CD8-positive, alpha-beta memory T cell (primary cell): ENCODE measurements around the gene RBMS3. TPM values are rescaled to one million over a fixed set of nuclear protein-coding genes. Genes with fewer than 3 reads are reported as not detected.

Source experiments
- CTCF ChIA-PET: fragments of 350-600 bp; sonication (Branson Sonifier 250); formaldehyde crosslinking; loops from one replicate; lab custom pipeline; 2021; ENCODE audit warnings: antibody characterized with exemption; lab: Charles Lee
- POLR2A ChIA-PET: fragments of 350-600 bp; sonication (Branson Sonifier 250); formaldehyde crosslinking; loops from one replicate; lab custom pipeline; 2021; ENCODE audit warnings: antibody characterized with exemption; lab: Charles Lee
- DNase-seq, 5 donors: peaks; one replicate each; pipeline versions ENCODE4 v3.0.0 to v3.0.0-alpha.2; 2020 to 2022; ENCODE audit warnings: mixed read lengths in 1 of 5
- H3K27ac ChIP-seq: one replicate; pipeline ENCODE4 v1.7.0; 2013; ENCODE audit warnings: low read depth, mild to moderate bottlenecking, low read length, moderate library complexity
- H3K27me3 ChIP-seq: 2 replicates; pipeline ENCODE4 v1.7.0; 2013; ENCODE audit warnings: low read length, mild to moderate bottlenecking; ENCODE audit not compliant: insufficient read depth, poor library complexity, severe bottlenecking
- H3K36me3 ChIP-seq: 2 replicates; pipeline ENCODE4 v1.7.0; 2013; ENCODE audit warnings: mild to moderate bottlenecking, low read length, moderate library complexity; ENCODE audit not compliant: insufficient read depth
- H3K4me1 ChIP-seq: 2 replicates; pipeline ENCODE4 v1.7.0; 2013; ENCODE audit warnings: mild to moderate bottlenecking, low read length, moderate library complexity; ENCODE audit not compliant: insufficient read depth
- H3K4me3 ChIP-seq: 2 replicates; pipeline ENCODE4 v1.7.0; 2013; ENCODE audit warnings: mild to moderate bottlenecking, low read length
- H3K9me3 ChIP-seq: 2 replicates; pipeline ENCODE4 v1.7.0; 2013; ENCODE audit warnings: mild to moderate bottlenecking, low read length
- H3K27ac Mint-ChIP-seq, 8 donors: one replicate each; pipeline ENCODE4 v1.8.0; 2020 to 2021; ENCODE audit warnings: mixed read lengths in 8 of 8, mild to moderate bottlenecking in 6 of 8, inconsistent platforms in 3 of 8, moderate library complexity in 3 of 8
- H3K27me3 Mint-ChIP-seq, 2 donors: one replicate each; pipeline ENCODE4 v1.8.0; 2020 to 2021; ENCODE audit warnings: mixed read lengths in 2 of 2, mild to moderate bottlenecking in 1 of 2, moderate library complexity in 1 of 2
- H3K36me3 Mint-ChIP-seq, 3 donors: one replicate each; pipeline ENCODE4 v1.8.0; 2020 to 2021; ENCODE audit warnings: mixed read lengths in 3 of 3, inconsistent platforms in 1 of 3, mild to moderate bottlenecking in 1 of 3
- H3K4me1 Mint-ChIP-seq, 3 donors: one replicate each; pipeline ENCODE4 v1.8.0; 2020 to 2021; ENCODE audit warnings: mixed read lengths in 3 of 3, inconsistent platforms in 1 of 3, mild to moderate bottlenecking in 1 of 3
- H3K4me3 Mint-ChIP-seq, 7 donors: one replicate each; pipeline ENCODE4 v1.8.0; 2020 to 2021; ENCODE audit warnings: mixed read lengths in 7 of 7, mild to moderate bottlenecking in 6 of 7, moderate library complexity in 4 of 7, inconsistent platforms in 2 of 7
- H3K9me3 Mint-ChIP-seq, 5 donors: one replicate each; pipeline ENCODE4 v1.8.0; 2020 to 2022; ENCODE audit warnings: mixed read lengths in 5 of 5, mild to moderate bottlenecking in 3 of 5, moderate library complexity in 2 of 5, inconsistent platforms in 1 of 5
- polyA plus RNA-seq: library from polyadenylated mRNA; unstranded; fragments of 300-500 nt; fragmentation: Illumina TruSeq; gene quantifications from one replicate; pipeline ENCODE4 v1.2.3, GENCODE V29; 2021
- total RNA-seq, 2 experiments: library from RNA; stranded (reverse); gene quantifications; one replicate each; pipeline ENCODE4 v1.2.3, GENCODE V29; 2021

The RBMS3 gene
- total and polyA plus RNA-seq, 3 experiments from 2014 or later: 0.21 to 0.33 (median 0.22) TPM

- CTCF ChIA-PET: no interaction called here
- H3K27ac Mint-ChIP-seq: no peak overlapping the region
- H3K4me1 ChIP-seq: no peaks in the 10 kb centered on the region
Measured at GRCh38 chr3:29554566-29554965, 273.7 kb downstream of the RBMS3 start.

GRCh38 chr3:29555590-29555989 lies 274.7 kb downstream of the RBMS3 start:
- Mint-ChIP-seq H3K9me3 (peaks cover 0 to 4% (median 0%) of the 10 kb centered on the region in 5 donors), H3K36me3 (no peaks in the 10 kb centered on the region), H3K4me1 (no peaks in the 10 kb centered on the region), H3K4me3 (no peak overlapping the region), H3K27me3 (no peaks in the 10 kb centered on the region), H3K27ac (no peak overlapping the region)
- ChIA-PET CTCF (no interaction called here), POLR2A (no interaction called here)
- no peak overlapping the region for H3K27ac ChIP-seq
- H3K36me3 ChIP-seq: no peaks in the 10 kb centered on the region
- no peak for DNase-seq
- no peaks in the 10 kb centered on the region for H3K4me1 ChIP-seq
- no peaks in the 10 kb centered on the region for H3K27me3 ChIP-seq
- H3K4me3 ChIP-seq: no peak overlapping the region
- H3K9me3 ChIP-seq: no peaks in the 10 kb centered on the region

More at GRCh38 chr3:29554566-29554965, 273.7 kb downstream of the RBMS3 start:
- Histone ChIP-seq H3K9me3 (no peaks in the 10 kb centered on the region), H3K36me3 (no peaks in the 10 kb centered on the region), H3K27me3 (no peaks in the 10 kb centered on the region), H3K27ac (no peak overlapping the region), H3K4me3 (no peak overlapping the region)
- Mint-ChIP-seq H3K4me1 (no peaks in the 10 kb centered on the region), H3K9me3 (peaks cover 0 to 4% (median 0%) of the 10 kb centered on the region in 5 donors), H3K27me3 (no peaks in the 10 kb centered on the region), H3K4me3 (no peak overlapping the region), H3K36me3 (no peaks in the 10 kb centered on the region)
- POLR2A ChIA-PET: no interaction called here
- DNase-seq: no peak

- no peaks in the 10 kb centered on the region for H3K4me1 ChIP-seq
- H3K4me1 Mint-ChIP-seq: no peaks in the 10 kb centered on the region
- H3K36me3 ChIP-seq: no peaks in the 10 kb centered on the region
- H3K9me3 ChIP-seq: no peaks in the 10 kb centered on the region
- no peak overlapping the region for H3K4me3 ChIP-seq
- H3K27me3 Mint-ChIP-seq: no peaks in the 10 kb centered on the region
- no peak overlapping the region for H3K27ac Mint-ChIP-seq
- H3K4me3 Mint-ChIP-seq: no peak overlapping the region
- ChIA-PET POLR2A (no interaction called here), CTCF (no interaction called here)
- H3K27ac ChIP-seq: no peak overlapping the region
- no peaks in the 10 kb centered on the region for H3K27me3 ChIP-seq
- peaks cover 0 to 4% (median 0%) of the 10 kb centered on the region in 5 donors for H3K9me3 Mint-ChIP-seq
- DNase-seq: no peak
- no peaks in the 10 kb centered on the region for H3K36me3 Mint-ChIP-seq
Measured at GRCh38 chr3:29557186-29557585, 276.3 kb downstream of the RBMS3 start.

- no peak for DNase-seq
- no peak overlapping the region for H3K4me3 ChIP-seq
- no peaks in the 10 kb centered on the region for H3K4me1 ChIP-seq
- H3K36me3 ChIP-seq: no peaks in the 10 kb centered on the region
- peaks cover 0 to 4% (median 0%) of the 10 kb centered on the region in 5 donors for H3K9me3 Mint-ChIP-seq
- no peaks in the 10 kb centered on the region for H3K4me1 Mint-ChIP-seq
- no peak overlapping the region for H3K4me3 Mint-ChIP-seq
- H3K36me3 Mint-ChIP-seq: no peaks in the 10 kb centered on the region
- ChIA-PET POLR2A (no interaction called here), CTCF (no interaction called here)
- no peak overlapping the region for H3K27ac Mint-ChIP-seq
- H3K27me3 Mint-ChIP-seq: peaks cover 0 to 1% of the 10 kb centered on the region in 2 donors
- no peaks in the 10 kb centered on the region for H3K9me3 ChIP-seq
- H3K27ac ChIP-seq: no peak overlapping the region
- H3K27me3 ChIP-seq: no peaks in the 10 kb centered on the region
Measured at GRCh38 chr3:29557825-29558224, 277.0 kb downstream of the RBMS3 start.

- Histone ChIP-seq H3K9me3 (no peaks in the 10 kb centered on the region), H3K4me1 (no peaks in the 10 kb centered on the region), H3K27me3 (no peaks in the 10 kb centered on the region), H3K36me3 (no peaks in the 10 kb centered on the region), H3K27ac (no peak overlapping the region), H3K4me3 (no peak overlapping the region)
- Mint-ChIP-seq H3K27ac (no peak overlapping the region), H3K27me3 (peaks cover 0 to 2% of the 10 kb centered on the region in 2 donors), H3K9me3 (peaks cover 0 to 3% (median 0%) of the 10 kb centered on the region in 5 donors), H3K4me3 (no peak overlapping the region), H3K4me1 (no peaks in the 10 kb centered on the region), H3K36me3 (no peaks in the 10 kb centered on the region)
- no peak for DNase-seq
- CTCF ChIA-PET: interaction anchor here (1.5 kb wide), 1 partner anchor 10 kb away, joined by 3 read pairs; no protein-coding TSS in a partner anchor
- POLR2A ChIA-PET: no interaction called here
Measured at GRCh38 chr3:29559741-29560465, 279.0 kb downstream of the RBMS3 start.

GRCh38 chr3:29561651-29562149 lies 280.8 kb downstream of the RBMS3 start:
- ChIA-PET CTCF (no interaction called here), POLR2A (no interaction called here)
- Histone ChIP-seq H3K4me3 (no peak overlapping the region), H3K4me1 (no peaks in the 10 kb centered on the region), H3K9me3 (no peaks in the 10 kb centered on the region), H3K27me3 (no peaks in the 10 kb centered on the region), H3K27ac (no peak overlapping the region), H3K36me3 (no peaks in the 10 kb centered on the region)
- Mint-ChIP-seq H3K9me3 (peaks cover 0 to 4% (median 0%) of the 10 kb centered on the region in 5 donors), H3K4me1 (no peaks in the 10 kb centered on the region), H3K36me3 (no peaks in the 10 kb centered on the region), H3K27me3 (peaks cover 0 to 2% of the 10 kb centered on the region in 2 donors), H3K27ac (no peak overlapping the region), H3K4me3 (no peak overlapping the region)
- DNase-seq: no peak

- ChIA-PET POLR2A (no interaction called here), CTCF (no interaction called here)
- peaks cover 0 to 2% of the 10 kb centered on the region in 2 donors for H3K27me3 Mint-ChIP-seq
- Histone ChIP-seq H3K9me3 (no peaks in the 10 kb centered on the region), H3K4me1 (no peaks in the 10 kb centered on the region), H3K4me3 (no peak overlapping the region), H3K27ac (no peak overlapping the region), H3K27me3 (no peaks in the 10 kb centered on the region), H3K36me3 (no peaks in the 10 kb centered on the region)
- peaks cover 0 to 3% (median 0%) of the 10 kb centered on the region in 5 donors for H3K9me3 Mint-ChIP-seq
- DNase-seq: no peak
- no peaks in the 10 kb centered on the region for H3K4me1 Mint-ChIP-seq
- H3K36me3 Mint-ChIP-seq: no peaks in the 10 kb centered on the region
- no peak overlapping the region for H3K4me3 Mint-ChIP-seq
- no peak overlapping the region for H3K27ac Mint-ChIP-seq
Measured at GRCh38 chr3:29565236-29565635, 284.4 kb downstream of the RBMS3 start.

GRCh38 chr3:29567501-29567900 lies 286.6 kb downstream of the RBMS3 start:
- CTCF ChIA-PET: no interaction called here
- H3K27me3 ChIP-seq: no peaks in the 10 kb centered on the region
- H3K27ac ChIP-seq: no peak overlapping the region
- Mint-ChIP-seq H3K27me3 (peaks cover 0 to 2% of the 10 kb centered on the region in 2 donors), H3K4me1 (no peaks in the 10 kb centered on the region), H3K9me3 (peaks cover 0 to 8% (median 3%) of the 10 kb centered on the region in 5 donors), H3K36me3 (no peaks in the 10 kb centered on the region), H3K27ac (no peak overlapping the region), H3K4me3 (no peak overlapping the region)
- H3K9me3 ChIP-seq: no peaks in the 10 kb centered on the region
- H3K4me3 ChIP-seq: no peak overlapping the region
- POLR2A ChIA-PET: no interaction called here
- DNase-seq: no peak
- H3K36me3 ChIP-seq: no peaks in the 10 kb centered on the region
- no peaks in the 10 kb centered on the region for H3K4me1 ChIP-seq
